ENCODE results near the gene UNC5A.

UNC5A gene

DNA sequence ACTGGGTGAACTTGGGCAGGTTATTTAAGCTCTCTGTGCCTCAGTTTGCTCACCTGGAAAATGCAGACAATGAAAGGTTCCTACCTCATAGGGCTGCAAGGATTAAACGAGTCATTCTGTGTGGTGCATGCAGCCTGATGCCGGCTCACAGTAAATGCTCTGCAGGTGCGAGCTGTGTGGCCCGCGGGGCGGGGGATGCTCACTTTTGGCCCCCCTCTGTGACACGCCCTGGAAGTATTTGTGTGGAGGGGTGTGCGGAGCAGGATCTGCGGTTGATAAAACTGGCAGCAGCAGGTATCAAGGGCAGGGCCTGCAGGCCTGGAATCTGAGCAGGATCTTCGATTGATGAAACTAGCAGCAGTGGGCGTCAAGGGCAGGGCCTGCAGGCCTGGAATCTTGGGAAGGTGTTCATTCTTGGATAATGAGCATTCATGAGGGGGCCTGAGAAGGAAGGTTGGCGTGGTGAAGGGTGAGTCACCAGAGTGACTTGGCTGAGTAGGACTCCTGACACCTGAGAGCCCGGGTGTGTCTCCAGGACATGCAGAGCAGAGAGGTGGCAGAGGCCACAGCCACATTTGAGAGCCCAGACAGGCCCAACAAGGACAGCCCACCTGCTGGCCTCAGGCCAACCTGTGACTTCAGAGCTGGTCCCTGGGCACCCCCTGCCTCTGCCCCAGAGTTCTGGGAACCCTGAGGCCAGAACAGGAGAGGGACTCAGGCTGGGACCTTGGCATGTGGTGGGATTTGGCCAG lies 11.9 kb downstream of the UNC5A start:
- no peak for DNase-seq

DNA sequence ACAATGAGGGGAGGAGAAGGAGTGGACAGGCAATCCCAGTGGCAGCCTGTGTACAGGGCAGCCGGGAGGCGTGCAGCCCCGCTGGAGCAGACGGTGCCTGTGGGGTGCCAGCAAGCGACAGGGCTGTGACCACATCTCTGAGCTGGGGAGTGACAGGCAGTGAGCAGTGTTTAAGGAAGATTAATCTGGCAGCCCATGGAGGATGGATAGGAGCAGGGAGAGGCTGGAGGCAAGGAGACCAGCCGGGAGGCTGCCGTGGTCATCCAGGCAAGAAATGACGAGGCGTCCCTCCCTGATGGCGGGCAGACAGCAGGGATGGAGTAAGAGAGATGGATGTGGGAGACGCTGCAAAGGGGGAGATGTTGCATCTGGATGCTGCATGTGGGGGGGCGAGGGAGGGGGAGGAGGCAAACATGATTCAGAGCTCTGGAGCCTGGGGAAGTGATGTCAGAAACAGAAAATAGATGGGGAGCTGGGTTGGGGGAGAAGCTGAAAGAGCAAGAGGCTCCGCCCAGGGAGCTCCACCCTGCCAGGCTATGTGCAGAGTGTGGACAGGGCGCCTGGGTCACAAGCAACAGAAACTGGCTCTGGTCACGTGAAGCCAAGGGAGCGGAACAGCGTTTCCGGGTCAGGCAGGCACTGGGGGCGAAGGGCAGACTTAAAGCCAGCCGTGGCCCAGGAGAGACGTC lies 12.6 kb downstream of the UNC5A start:
- no peak for DNase-seq

DNA sequence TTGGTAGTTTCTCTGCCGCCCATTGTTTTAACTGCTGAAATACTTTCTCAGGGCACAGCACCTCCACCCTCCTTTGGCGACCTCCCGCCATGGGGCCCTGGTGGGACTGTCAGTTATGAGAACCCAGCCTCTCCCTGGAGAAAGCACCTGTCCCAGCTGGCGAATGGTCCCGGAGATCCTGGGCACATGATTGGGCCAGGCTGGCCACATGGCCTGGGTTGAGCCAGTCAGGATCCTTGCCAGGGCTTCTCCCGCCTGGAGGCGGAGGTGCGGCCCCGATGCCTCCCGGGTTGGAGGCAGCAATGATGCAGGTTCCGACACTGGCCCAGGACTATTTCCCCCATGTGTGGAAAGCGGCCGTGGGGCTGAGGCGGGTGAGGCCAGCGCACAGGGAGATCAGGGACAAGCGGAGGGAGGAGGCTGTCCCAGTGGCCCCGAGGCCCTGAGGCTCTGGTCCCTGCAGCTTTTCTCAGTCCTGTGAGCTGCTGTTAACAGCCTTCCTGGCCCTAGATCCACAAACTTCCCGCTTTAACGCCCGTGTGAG lies 13.6 kb downstream of the UNC5A start:
- no peak for DNase-seq

DNA sequence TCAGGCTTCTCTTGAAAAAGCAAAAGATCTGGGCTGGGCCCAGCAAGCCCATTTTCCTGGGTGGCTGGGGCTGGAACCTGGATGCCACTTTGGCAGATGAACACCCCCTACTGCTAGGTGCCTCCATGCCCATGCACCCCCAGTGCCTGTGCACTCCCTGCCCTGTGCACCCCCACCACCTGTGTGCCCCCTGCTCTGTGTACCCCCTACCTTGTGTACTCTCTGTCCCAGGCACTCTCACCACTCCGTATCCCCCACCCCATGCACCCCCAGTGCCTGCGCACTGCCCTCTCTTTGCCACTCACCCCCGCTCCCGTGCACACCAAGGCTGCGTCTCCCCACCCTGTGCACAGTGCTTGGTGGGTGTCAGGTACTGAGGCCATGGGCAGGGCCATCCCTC lies 14.2 kb downstream of the UNC5A start:
- DNase-seq: no peak

DNA sequence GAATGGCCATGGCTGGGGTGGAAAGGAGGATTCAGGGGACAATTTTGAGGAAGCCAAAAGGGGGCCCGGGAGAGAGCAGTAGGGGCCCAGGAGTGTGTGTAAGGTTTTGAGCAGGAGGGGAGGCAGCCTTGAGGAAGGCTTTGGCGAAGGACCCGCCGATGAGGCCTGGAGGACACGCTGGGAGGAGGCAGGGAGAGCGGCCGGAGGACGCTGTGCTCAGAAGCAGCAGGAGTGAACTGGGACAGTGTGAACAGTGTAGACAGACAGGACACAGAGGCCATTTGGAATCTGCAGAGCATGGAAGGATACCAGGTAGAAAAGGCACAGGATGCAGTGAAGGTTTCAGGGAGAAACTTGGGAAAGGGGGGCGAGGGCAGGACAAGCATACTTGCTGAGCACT lies 14.9 kb downstream of the UNC5A start:
- DNase-seq: no peak

DNA sequence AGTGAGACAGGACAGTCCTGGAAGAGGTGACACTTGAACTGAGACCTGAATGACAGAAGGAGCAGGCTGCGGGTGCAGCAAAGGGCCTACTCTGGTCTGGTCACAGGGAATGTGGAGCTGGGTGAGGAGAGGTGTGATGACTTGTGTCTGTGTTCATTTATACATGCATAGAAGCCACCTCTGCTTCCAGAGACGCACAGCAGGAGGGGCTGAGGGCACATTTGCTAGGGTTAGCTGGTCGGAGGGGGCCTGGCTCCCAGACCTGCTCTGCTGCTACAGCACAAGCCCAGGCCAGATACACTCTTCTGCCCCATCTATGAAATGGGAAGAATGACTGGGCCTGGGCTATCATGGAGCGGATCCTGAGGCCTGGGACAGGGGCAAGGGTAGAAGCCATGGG lies 15.6 kb downstream of the UNC5A start:
- no peak for DNase-seq

DNA sequence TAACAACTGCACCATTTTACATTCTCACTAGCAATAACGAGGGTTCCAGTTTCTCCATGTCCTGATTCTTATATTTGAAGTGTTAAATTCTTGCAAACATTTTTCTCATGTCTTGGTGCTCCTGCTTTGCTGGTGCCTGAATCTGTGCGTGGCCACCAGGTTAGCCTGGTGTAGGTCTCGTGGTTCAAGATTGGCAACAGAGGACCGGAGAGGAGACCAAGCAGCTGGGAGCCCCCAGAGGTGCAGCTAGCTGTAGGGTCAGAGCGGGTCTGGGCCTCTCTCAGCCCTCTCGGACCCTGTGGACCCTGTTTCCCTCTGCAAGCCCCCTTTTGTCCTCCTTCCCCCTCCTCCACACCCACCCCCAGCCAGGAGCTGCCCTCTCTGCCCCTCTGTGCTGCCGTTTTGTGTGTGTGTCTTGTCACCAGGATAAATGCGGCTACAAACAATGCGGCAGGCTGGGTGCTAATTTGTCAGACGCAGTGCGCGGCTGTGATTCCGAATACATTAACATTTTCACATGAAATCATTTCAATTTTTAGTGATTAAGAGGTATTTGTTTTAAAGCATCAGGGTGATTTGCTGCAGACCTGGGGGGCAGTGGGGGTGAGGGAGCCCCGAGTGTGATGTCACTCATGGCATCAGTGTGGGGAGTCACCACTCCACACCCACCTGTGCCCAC lies 17.5 kb downstream of the UNC5A start:
- no peak for DNase-seq

DNA sequence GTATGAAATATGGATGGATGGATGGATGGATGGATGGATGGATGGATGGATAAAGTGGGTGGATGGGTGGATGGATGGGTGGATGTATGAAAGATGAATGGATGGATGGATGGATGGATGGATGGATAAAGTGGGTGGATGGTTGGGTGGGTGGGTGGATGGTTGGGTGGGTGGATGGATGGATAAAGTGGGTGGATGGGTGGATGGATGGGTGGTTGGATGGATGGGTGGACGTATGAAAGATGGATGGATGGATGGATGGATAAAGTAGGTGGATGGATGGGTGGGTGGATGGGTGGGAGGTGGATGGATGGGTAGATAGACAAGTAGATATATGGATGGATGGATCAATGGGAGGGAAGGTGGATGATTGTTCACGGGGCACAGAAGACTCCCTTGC lies 19.0 kb downstream of the UNC5A start:
- no peak for DNase-seq

DNA sequence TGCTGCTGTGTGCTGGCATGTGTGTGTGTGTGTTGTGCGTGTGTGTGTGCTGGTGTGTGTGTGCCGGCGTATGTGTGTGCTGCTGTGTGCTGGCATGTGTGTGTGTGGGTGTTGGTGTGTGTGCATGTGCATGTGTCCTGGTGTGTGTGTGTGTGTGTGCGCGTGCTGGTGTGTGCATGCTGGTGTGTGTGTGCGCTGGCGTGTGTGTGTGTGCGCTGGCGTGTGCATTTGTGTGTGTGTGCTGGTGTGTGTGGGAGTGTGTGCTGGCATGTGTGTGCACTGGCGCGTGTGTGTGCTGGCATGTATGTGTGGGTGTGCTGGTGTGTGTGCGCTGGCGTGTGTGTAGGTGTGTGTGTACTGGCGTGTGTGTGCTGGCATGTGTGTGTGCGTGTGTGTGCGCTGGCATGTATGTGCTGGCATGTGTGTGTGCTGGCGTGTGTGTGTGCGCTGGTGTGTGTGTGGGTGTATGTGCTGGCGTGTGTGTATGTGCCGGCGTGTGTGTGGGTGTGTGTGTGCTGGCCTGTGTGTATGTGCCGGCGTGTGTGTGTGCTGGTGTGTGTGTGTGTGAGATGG lies 20.1 kb downstream of the UNC5A start:
- DNase-seq: no peak

DNA sequence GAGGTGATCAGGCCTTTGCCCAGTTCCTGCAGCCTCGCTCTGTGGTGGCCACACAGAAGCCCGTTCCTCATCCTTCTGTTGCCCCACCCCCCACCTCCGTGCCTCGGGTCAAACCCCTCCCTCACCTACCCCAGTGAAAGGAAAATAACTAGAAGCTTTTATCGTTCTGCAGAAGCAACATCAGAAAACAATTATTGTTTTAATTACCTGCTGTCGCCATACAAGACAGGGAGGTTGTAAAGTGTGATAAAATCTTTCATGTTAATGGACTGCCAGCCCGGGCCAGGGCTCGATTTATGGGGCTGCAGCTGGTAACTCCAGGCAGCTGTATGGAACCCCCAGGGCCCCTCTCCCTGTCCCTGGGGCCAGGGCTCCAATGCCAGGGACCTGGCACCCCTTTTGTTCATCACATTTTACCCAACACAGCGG lies 20.6 kb downstream of the UNC5A start:
- DNase-seq: no peak

DNA sequence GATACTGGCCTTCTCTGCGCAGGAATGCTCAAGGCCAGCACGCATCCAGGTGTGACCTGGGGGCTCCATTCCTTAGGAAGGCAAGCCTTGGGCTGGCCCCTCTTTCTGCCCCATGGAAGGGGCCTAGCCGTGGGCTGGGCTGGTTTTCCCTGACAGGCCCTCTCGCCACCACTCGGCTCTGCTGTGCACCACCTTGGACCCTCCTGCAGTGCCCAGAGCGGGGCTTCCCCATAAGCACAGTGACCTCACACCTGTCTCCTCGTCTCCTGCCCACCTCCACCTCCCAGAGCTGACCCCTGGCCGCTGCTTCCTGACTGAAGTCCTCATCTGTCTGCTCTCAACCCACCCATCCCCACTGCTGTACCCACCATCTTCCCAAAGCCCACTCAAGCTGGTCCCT lies 21.1 kb downstream of the UNC5A start:
- no peak for DNase-seq

DNA sequence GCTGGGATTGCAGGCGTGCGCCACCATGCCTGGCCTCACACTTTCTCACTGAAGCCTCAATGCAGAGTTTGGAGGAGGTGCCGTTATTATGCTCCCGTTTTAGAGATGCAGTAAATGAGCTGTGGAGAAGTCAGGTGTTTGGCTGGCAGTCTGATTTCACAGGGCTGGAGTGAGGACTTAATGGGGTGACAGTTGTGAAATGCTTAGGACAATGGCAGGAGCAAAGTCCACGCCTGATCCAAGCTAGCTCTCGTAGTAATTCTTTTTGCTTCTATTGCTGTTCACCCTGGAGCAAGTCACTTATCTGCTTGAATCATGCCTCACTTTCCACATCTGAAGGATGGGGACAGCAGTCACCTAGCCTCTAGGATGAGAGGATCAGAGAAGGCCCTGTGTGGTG lies 21.8 kb downstream of the UNC5A start:
- DNase-seq: no peak

DNA sequence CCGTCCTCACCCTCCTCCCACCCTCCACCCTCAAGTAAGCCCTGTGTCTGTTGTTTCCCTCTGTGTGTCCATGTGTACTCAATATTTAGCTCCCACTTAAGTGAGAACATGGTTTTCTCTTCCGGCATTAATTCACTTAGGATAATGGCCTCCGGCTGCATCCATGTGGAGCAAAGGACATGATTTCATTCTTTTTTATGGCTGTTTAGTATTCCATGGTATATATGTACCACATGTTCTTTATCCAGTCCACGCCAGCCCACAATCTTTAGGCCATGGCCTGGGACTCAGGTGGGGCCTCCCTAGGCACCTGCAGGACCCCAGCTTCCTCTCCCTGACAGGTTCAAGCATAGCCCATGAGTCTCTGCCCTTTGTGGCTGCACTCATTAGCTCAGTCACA lies 22.9 kb downstream of the UNC5A start:
- DNase-seq: no peak

DNA sequence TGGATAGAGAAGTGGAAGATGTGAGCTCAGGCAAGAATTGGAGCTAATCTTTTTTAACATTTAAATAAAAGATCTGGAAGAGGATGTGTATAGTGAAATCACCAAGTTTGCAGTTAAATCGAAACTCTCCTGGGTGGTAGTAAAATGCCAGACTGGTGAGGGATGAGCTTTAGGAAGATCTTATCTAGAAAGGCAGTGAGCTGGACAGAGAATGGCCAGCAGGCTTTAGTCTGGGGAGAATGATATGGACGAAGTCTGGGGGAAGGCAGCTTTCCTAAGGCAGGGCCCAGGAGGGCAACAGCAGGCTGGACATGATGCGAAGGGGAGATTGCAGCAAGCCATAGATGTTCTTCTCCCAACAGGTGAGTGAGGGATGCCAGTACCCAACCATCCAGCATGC lies 25.6 kb downstream of the UNC5A start:
- no peak for DNase-seq

DNA sequence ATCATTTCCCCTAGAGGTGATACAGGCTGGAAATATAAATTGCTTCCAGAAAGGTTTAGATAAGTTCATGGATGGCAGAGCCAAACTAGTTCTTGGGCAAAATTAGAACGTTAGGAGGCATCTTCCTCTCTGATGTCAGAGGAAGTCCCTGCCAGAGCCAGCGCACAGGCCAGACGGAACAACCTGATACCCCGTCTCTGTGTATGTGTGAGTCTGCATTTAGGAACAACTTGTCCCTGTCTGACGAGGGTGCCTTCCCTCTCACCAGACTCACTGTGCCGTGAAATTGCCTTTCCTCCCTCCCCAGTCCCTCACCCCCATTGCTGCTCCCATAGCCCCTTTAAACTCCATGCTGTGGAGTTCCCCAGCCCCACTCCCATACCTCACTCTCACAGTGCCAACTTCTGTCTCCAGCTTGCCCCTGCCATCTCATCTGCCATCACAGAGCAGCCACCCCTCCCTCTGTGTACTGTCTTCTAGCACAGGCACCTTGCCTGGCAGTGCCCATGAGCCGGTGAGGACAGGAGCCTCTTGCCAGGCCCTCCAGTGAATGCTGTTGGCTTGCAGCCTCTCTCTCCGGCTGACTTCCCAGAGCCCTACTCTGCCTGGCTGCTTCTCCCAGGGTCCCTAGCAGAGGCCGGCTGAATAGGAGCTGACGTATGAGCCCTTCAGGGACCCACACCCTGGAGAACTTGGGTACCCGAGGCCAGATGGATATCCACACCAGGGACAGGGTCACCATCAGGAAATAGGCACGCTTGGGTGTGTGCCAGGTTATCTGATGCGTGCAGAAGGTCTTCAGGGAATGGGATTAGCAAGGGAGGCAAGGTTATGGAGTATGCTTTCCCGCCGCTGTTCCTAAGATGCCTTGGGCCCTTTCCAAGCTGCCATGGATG lies 26.7 kb downstream of the UNC5A start:
- DNase-seq: no peak

DNA sequence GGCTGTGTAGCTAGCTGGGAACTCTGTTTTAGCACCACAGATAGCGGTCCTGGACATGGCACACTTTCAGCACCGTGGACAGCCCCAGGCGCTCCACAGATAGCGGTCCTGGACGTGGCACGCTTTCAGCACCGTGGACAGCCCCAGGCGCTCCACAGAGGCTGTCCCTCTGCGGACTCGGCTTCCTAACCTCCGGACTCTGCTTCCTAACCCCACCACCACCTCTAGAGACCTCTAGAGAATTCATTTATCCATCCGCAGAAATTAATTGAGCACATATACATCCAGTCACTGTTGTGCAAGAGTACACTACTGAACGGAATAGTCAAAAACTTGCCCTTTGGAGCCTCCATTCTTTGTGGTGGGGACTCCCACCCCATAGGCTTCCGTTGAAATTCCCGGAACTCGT lies 27.4 kb downstream of the UNC5A start:
- peak; percentile 63 for DNase-seq

DNA sequence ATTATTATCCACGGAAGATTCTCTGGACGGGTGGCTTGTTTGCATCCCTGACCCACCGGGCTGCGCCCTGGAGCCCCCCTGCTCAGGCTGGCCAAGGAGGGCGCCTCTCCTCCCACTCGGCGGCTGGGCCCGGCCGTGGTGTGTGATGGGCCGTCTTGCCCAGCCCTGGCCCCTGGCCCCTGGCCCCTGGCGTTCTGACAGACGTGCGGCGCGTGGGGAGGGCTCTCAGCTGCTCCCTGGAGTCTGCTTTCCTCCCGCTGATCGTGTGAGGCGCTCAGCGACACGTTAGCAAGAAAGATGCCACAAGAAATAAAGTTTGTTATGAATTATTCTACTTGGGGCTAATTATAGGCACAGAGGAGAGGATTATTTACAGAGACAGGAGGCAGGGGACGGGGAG lies 33.3 kb downstream of the UNC5A start:
- no peak for DNase-seq

DNA sequence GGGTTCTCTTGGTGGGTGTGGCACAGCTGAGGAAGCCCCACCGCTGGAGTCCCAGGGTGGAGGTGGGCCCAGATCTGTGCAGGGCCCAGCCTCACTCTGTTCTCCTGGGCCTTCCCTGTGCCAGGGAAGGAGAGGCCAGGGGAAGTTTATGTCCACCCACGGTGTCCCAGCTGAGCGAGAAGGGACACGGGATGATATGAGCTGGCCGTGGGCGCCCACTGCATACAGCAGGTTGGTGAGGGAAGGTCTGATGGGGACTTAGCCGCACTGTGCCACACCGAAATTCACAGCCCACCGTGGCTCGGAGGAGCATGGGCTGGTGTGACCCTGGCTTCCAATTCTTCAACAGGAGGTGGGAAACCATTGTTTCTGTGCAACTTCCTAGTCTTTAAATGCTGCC lies 33.9 kb downstream of the UNC5A start:
- no peak for DNase-seq

DNA sequence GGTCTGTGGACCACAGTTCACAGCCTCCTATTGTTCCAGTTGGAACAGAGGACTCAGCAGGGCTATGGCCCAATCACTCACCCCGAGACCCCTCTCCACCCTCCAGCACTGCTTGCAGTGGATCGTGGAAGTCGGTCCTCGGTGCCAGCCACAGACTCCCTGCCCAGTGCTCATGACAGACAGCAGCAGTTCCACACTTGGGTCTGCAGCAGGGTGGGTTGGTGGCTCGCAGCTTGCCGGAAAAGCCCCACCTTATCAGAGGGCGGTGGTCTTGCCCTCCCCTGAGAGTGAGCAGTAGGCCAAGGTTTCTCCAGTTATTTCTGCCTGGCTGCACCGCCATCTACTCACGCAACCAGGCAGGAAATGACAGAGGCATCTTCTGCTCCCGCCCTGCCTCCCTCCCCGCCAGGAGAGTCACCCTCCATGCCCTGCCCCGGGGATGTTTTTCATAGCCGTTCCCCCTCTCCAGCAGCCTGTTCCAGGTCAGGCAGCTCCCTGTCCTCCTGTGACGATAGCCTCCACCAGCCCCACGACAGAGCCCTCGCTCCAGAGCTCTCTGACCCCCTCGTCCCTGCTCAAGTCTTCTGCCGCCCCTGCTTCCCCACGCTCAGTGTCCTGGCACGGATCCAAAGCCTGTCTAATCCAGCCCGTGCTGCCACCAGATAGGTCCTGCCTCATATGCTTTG lies 34.5 kb downstream of the UNC5A start:
- no peak for DNase-seq

DNA sequence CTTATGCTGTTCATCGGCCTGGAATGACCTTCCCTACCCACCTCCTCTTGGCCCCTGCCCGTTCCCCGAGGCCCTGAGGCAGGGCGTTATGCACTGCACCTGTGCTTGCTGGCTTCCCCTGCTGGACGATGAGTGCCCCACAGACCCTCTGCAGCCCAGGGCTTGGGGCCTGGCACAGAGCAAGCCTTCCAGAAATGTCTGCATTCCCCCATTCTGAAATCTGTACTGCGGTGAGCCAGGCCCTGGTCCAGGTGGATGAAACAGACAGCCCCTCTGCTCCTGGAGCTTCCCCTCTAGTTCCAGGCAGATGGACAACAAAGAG lies 35.0 kb downstream of the UNC5A start:
- DNase-seq: no peak

DNA sequence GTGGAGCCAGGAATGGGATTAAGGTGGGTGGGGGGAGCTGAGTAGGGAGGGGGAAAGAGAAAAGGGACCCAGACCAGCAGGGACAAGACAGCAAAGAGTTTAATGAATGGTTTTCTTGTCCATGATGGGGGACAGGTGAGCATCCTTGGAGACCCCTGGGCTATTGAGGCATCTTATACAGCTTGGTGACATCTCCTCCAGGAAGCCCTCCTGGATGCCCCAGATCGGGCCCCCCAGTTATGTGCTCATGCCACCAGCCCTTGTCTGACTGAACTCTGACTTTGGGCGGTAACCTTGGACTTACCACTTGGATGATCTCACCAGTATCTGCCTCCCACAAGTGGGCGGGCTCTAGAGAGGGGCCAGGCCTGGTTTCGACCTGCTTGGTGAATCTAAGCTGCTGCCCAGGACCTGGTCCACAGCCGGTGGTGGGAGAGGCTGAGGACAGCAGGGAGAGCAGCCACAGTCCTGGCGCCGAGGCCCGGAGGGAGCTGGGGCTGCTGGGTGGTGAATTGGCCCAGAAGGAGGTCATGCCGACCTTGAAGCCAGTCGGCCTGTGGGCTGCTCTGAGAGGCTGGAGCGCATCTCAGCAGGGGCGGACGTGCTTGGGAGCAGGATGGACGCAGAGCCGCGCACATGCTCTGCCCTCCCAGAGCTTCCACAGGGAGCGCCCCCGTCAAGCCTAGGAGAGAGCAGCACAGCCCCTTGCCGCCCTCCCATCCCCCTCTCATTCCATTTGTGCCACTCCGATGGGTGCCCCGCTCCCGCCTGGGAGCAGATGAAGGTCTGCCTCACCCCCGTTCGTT lies 36.2 kb downstream of the UNC5A start:
- DNase-seq: no peak
